Loucy (cell line): ENCODE results near the gene MAPK1.
A peak's percentile ranks its signal among the peaks of the same experiment; 100 is the strongest.
"Not testable (repeated sequence)": the region's sequence is repeated elsewhere in the genome, so short reads cannot be mapped to it uniquely, and the experiment has no call there.

Experiments used
- H2AFZ ChIP-seq: fragments of 200-600 bp; sonication (generic); 2 replicates; pipeline ENCODE4 v1.6.0; 2016; ENCODE audit warnings: antibody characterized with exemption, mild to moderate bottlenecking, low read length, moderate library complexity
- H3F3A ChIP-seq: fragments of 200-600 bp; 2 replicates; pipeline ENCODE4 v1.6.0; 2016; ENCODE audit warnings: antibody characterized with exemption, low read depth, mild to moderate bottlenecking
- H3K27me3 ChIP-seq: fragments of 200-600 bp; sonication (generic); 2 replicates; pipeline ENCODE4 v1.6.1; 2014; ENCODE audit warnings: low read length, mild to moderate bottlenecking; ENCODE audit not compliant: insufficient read depth, poor library complexity, severe bottlenecking
- H3K36me3 ChIP-seq: fragments of 200-600 bp; sonication (generic); 2 replicates; pipeline ENCODE4 v1.6.1; 2016; ENCODE audit warnings: low read length; ENCODE audit not compliant: insufficient read depth
- H3K4me1 ChIP-seq: fragments of 200-600 bp; sonication (generic); 2 replicates; pipeline ENCODE4 v1.5.1; 2014; ENCODE audit warnings: low read length, mild to moderate bottlenecking; ENCODE audit not compliant: insufficient read depth, poor library complexity, severe bottlenecking
- H3K4me2 ChIP-seq: fragments of 200-600 bp; sonication (generic); 2 replicates; pipeline ENCODE4 v1.6.0; 2014; ENCODE audit warnings: antibody characterized with exemption, low read length, low read depth, mild to moderate bottlenecking; ENCODE audit not compliant: poor library complexity, severe bottlenecking
- H3K4me3 ChIP-seq: fragments of 200-600 bp; sonication (generic); 2 replicates; pipeline ENCODE4 v1.5.1; 2014; ENCODE audit warnings: low read length, mild to moderate bottlenecking, mixed read lengths; ENCODE audit not compliant: poor library complexity, severe bottlenecking
- H3K79me2 ChIP-seq: fragments of 200-600 bp; sonication (generic); 2 replicates; pipeline ENCODE4 v1.6.1; 2014; ENCODE audit warnings: low read length; ENCODE audit not compliant: insufficient read depth
- H3K9ac ChIP-seq: fragments of 200-600 bp; sonication (generic); 2 replicates; pipeline ENCODE4 v1.6.0; 2014; ENCODE audit warnings: mild to moderate bottlenecking, low read depth, low read length, moderate library complexity; ENCODE audit not compliant: poor library complexity, severe bottlenecking
- H3K9me2 ChIP-seq: fragments of 200-600 bp; sonication (generic); replicated peaks from 2 replicates; pipeline ENCODE4 v1.6.1; 2016; ENCODE audit warnings: low read depth, low read length, mixed read lengths
- H3K9me3 ChIP-seq: fragments of 200-600 bp; sonication (generic); 2 replicates; pipeline ENCODE4 v1.6.1; 2014; ENCODE audit warnings: mild to moderate bottlenecking, antibody characterized with exemption, low read length, low read depth; ENCODE audit not compliant: insufficient read depth
- H4K20me1 ChIP-seq: fragments of 200-600 bp; sonication (generic); 2 replicates; pipeline ENCODE4 v1.6.0; 2014; ENCODE audit warnings: antibody characterized with exemption, low read length, mild to moderate bottlenecking; ENCODE audit not compliant: insufficient read depth, poor library complexity, severe bottlenecking
- EZH2phosphoT487 ChIP-seq: fragments of 200-600 bp; IDR thresholded peaks from 2 replicates; pipeline ENCODE4 v1.6.1; 2018; ENCODE audit warnings: antibody characterized with exemption, mild to moderate bottlenecking, moderate library complexity, borderline replicate concordance
- TF ChIP-seq, protein P1 (sequence below): fragments of 200-600 bp; sonication (generic); conservative IDR thresholded peaks from 2 replicates; pipeline ENCODE4 v1.5.1; 2014; ENCODE audit warnings: mild to moderate bottlenecking, antibody characterized with exemption, low read length

Gene MAPK1

DNA sequence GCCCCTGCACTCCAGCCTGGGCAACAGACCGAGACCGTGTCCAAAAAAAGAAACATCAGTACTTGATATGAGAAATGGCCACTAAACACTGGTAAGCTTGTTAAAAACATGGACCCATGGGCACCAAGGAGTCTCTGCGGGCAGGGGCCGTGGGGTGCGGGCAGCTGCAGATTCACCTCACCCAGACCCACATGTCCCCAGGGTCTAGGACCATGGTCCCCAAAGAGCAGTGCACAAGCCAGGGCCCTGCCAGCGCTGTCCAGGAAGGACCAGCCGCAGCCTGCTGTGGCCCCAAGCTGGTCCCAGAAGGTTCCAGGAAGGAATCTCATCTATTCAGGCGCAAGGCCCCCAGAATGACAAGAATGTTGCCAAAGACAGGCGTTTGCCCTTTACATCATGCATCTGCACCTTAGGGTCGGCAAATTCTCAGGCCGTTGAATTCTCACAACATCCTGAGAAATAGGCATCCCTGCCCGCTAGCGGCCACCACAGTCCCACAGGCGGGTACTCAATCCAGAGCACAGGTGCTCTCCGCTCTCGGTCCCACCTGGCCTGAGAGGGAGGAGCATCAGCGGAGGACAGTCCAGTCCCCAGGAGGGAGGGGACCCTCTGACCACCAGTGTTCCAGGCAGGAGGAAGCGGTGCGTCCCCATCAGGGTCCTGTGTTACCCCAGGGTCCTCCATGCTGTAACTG is 141.3 kb downstream of the MAPK1 start:
- Histone ChIP-seq H4K20me1 (peaks cover 16% of the 10 kb centered on the region), H3F3A (no peaks in the 10 kb centered on the region), H3K9me3 (no peaks in the 10 kb centered on the region), H3K4me2 (peak overlapping the region; percentile 26), H3K79me2 (peaks cover 54% of the 10 kb centered on the region; the same call in 1 of the 2 replicates), H3K36me3 (peaks cover 3% of the 10 kb centered on the region; the same call in 1 of the 2 replicates), H3K4me1 (peaks cover 12% of the 10 kb centered on the region), H3K27me3 (no peaks in the 10 kb centered on the region), H3K4me3 (no peak overlapping the region), H2AFZ (no peak overlapping the region), H3K9me2 (no peaks in the 10 kb centered on the region), H3K9ac (no peak overlapping the region)
- no peak for TF ChIP-seq EZH2phosphoT487
- TF ChIP-seq, protein P1, sequence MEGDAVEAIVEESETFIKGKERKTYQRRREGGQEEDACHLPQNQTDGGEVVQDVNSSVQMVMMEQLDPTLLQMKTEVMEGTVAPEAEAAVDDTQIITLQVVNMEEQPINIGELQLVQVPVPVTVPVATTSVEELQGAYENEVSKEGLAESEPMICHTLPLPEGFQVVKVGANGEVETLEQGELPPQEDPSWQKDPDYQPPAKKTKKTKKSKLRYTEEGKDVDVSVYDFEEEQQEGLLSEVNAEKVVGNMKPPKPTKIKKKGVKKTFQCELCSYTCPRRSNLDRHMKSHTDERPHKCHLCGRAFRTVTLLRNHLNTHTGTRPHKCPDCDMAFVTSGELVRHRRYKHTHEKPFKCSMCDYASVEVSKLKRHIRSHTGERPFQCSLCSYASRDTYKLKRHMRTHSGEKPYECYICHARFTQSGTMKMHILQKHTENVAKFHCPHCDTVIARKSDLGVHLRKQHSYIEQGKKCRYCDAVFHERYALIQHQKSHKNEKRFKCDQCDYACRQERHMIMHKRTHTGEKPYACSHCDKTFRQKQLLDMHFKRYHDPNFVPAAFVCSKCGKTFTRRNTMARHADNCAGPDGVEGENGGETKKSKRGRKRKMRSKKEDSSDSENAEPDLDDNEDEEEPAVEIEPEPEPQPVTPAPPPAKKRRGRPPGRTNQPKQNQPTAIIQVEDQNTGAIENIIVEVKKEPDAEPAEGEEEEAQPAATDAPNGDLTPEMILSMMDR, result no peak

GRCh38 chr22:21724496-21724895 is 142.9 kb downstream of the MAPK1 start:
- H3K9me3 ChIP-seq, H3K4me3 ChIP-seq, H3K4me2 ChIP-seq, H3F3A ChIP-seq, H3K9me2 ChIP-seq, H3K9ac ChIP-seq, H2AFZ ChIP-seq, H3K27me3 ChIP-seq, H3K36me3 ChIP-seq: not testable (repeated sequence)
- Histone ChIP-seq H3K4me1 (peaks cover 12% of the 10 kb centered on the region), H3K79me2 (peaks cover 38% of the 10 kb centered on the region; the same call in 1 of the 2 replicates), H4K20me1 (peaks cover 16% of the 10 kb centered on the region)

DNA sequence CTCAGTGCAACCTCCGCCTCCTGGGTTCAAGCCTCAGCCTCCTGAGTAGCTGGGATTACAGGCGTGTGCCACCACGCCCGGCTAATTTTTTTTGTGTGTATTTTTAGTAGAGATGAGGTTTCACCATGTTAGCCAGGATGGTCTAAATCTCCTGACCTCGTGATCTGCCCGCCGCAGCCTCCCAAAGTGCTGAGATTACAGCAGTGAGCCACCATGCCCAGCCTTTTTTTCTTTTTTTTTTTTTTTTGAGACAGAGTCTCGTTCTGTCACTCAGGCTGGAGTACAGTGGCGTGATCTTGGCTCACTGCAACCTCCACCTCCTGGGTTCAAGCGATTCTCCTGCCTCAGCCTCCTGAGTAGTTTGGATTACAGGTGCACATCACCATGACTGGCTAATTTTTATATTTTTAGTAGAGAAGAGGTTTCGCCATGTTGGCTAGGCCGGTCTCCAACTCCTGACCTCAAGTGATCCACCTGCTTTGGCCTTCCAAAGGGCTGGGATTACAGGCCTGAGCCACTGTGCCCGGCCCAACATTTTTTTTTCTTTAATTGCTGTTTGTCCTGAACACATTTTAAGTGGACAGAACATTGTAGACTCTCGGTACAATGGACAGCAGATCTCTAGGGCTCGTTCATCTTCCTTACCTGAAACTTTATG is 146.1 kb downstream of the MAPK1 start:
- H3K4me3 ChIP-seq, H4K20me1 ChIP-seq, H3K4me2 ChIP-seq, H3F3A ChIP-seq, H3K27me3 ChIP-seq, H3K36me3 ChIP-seq, H2AFZ ChIP-seq, H3K9ac ChIP-seq, H3K9me2 ChIP-seq, H3K9me3 ChIP-seq, H3K4me1 ChIP-seq: not testable (repeated sequence)
- H3K79me2 ChIP-seq, result peaks cover 16% of the 10 kb centered on the region; the same call in 1 of the 2 replicates

DNA sequence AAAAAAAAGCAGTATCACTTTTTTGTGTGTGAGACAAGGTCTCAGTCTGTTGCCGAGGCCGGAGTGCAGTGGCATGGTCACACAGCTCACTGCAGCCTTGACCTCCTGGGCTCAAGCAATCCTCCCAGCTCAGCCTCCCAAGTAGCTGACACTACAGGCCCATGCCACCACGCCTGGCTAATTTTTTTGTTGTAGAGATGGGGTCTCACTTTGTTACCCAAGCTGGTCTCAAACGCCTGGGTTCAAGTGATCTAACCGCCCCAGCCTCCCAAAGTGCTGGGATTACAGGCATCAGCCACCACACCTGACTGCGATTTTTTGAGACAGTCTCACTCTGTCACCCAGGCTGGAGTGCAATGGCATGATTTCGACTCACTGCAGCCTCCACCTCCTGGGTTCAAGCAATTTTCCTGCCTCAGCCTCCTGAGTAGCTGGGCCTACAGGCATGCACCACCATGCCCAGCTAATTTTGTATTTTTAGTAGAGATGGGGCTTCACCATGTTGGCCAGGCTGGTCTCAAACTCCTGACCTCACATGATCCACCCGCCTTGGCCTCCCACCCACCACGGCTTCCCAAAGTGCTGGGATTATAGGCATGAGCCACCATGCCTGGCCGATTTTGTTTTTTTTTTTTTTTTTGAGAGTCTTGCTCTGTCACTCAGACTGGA is 147.1 kb downstream of the MAPK1 start:
- H3K27me3 ChIP-seq, H3K9me3 ChIP-seq, H3K4me2 ChIP-seq, H3F3A ChIP-seq, H2AFZ ChIP-seq, H3K4me1 ChIP-seq, H3K4me3 ChIP-seq, H3K36me3 ChIP-seq, H3K79me2 ChIP-seq, H3K9me2 ChIP-seq, H4K20me1 ChIP-seq, H3K9ac ChIP-seq: not testable (repeated sequence)
